Measurements from ENCODE around the gene SCARB2.

The SCARB2 gene

DNA sequence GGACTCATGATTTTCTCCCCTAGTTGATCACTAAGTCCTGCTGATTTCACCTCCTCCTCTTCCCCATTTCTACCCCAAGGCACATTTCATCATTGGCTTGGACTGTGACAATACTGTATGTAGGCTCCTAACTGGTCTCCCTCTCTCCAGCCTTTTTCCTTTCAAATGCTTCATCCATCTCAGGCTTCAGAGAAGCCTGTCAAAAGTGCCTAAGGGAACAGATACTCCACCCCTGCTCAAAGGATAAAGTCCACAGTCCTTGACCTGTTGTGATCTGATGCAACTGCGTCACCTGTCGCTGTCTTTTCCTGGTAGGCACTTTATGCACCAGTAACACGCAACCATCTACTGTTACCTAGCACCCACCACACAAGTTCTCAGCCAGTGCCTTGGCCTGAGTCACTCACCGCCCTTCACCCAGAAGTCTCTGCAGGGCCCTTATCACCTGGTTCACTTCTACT lies 12.8 kb downstream of the SCARB2 start:
- no peak for DNase-seq (ENCODE audit: low read depth in 1 of 2, low spot score in 1 of 2)

DNA sequence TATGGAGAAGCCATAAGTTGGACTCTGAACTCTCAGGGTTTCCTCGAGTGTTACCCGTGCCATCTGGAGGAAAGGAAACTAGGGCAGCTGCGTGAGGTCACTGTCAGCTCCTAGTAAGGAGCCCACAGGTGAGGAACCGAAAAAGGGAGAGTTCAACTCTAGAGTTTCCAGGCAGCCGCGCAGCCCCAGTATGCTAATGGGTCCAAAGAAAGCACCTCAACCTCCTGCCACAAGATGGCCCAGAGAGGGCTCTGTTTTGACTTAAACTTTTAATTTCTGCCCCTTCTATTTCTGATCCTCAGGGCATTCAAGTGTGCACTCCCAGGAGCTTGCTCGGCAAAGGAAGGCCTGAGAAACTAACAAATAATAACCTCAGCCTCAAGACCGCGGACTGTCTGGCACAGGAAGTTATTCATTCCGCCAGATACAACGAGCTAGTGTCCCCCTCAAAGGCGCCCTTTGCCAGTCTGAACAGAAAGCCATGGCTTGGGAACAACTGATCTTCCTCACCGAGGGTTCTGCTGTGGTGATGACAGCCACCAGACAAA lies 13.9 kb downstream of the SCARB2 start:
- no peak for DNase-seq (ENCODE audit: low read depth in 1 of 2, low spot score in 1 of 2)

DNA sequence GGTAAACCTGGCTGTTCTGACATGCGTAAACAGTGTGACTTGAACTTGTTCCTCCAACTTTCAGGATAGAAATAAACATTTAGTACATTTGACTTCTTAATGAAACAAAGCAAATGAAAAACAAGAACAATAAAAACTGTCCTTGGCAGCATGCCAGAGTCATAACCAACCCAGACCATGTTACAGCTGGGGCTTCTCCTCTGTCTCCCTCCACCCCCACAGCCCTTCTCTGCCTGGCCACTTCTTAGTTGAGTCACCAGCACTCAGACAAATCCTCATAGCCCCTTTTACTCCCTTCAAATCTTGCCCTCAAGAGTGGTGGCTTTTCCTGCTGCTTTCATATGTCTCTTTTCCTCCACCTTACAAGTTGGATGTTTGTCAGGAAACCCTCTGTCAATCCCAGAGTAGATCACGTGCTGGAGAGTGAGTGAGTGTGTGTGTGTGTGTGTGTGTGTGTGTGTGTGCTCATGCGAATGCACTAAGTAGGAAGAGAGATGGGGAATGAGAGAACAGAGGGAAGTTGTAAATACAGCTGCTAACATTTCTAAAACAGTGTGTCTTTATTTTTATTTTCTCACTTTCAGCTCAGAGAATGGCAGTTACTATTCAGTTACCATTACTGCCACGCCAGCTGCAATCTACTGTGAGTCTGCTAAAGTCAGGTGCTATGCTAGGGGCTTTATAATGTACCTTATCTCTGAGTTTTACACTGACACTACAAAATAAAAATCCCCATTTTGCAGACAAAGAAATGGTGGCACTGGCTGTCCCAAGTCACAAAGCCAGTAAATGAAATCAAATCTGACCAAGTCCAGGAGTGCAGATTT lies 15.0 kb downstream of the SCARB2 start:
- no peak for DNase-seq (ENCODE audit: low read depth in 1 of 2, low spot score in 1 of 2)

DNA sequence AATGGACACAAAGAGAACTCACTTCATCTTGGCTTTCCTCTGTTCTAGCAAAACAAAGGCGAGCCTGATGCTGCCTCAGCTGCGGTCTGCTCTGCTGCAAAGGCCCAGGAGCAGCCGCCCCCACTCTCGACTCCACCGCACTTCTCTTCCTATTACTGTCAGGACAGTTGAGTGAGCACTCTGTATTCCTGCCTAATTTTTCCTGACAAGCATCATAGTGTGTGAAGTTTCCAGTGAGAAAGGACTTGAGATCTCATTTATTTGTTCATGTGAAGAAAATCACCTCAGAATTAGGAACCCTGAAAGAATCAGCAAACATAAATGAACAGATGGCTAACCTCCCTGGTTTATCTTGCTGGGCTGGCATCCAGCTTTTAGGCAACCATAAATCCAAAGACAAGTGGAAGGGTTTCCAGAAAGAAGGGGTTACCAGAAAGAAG lies 15.6 kb downstream of the SCARB2 start:
- DNase-seq (ENCODE audit: low read depth in 1 of 2, low spot score in 1 of 2), result no peak

DNA sequence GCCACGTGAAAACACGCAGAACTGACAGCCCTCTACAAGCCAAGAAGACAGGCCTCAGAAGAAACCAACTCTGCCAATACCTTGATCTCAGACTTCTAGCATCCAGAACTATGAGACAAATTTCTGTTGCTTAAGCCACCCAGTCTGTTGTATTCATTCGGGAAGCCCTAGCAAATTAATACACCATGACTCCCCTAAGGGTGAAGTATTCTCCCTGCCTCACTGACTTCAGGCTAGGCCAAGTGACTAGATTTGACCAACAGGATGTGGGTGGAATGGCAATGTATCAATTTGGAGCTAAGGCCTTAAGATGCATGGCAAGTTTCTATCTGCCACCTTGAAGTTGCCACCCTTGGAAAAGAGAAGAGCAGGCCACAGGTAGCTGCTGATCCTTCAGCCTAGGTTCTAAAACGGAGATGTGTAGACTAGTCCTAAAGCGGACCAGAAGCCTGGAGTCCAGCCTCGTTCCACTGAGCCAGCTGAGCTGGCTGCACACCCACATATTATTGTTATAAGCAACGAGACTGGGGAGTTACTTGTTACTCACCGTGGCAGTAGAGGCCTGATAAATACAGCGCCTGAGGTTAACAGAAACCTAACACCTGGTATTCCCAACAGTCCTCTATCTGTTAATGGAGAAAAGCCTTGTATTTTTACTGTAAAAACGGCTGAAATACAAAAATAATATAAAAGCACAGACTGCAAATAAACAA lies 16.4 kb downstream of the SCARB2 start:
- DNase-seq (ENCODE audit: low read depth in 1 of 2, low spot score in 1 of 2), result no peak

DNA sequence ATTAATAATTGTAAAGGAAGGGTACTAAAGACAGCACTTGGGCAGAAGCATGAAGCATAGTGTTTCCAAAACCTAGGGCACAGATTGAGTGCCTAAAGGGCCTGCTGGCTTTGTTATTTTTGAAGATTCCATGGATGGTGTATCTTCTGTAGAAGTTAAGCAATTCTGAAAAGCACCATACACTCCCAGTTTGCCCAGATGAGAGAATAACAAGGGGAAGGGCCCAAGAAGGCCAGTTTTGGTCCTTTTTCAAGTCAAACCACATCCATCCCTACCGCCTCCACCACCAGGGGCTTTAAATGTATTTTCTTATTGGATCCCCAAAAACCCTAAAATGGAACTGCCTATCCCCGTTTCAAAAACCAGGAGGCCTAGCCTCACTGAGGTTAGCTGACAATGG lies 17.2 kb downstream of the SCARB2 start:
- no peak for DNase-seq (ENCODE audit: low read depth in 1 of 2, low spot score in 1 of 2)

DNA sequence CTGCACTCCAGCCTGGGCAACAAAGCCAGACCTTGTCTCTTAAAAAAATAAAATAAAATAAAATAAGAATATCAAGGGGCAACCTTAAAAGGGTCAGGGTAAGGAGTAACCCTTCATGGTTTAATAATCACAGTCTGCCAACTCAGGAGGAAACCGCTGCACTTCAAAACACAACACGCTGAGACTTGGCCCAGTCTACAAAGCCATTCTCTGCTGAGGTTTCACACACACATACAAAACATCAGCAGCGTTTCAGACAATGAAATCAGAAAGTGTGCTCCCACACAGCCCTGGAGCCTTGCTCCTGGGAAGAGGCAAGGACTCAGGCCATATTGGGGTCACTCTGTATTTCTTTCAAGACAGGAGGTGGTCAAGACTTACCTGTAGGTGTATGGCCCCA lies 18.3 kb downstream of the SCARB2 start:
- no peak for DNase-seq (ENCODE audit: low read depth in 1 of 2, low spot score in 1 of 2)

DNA sequence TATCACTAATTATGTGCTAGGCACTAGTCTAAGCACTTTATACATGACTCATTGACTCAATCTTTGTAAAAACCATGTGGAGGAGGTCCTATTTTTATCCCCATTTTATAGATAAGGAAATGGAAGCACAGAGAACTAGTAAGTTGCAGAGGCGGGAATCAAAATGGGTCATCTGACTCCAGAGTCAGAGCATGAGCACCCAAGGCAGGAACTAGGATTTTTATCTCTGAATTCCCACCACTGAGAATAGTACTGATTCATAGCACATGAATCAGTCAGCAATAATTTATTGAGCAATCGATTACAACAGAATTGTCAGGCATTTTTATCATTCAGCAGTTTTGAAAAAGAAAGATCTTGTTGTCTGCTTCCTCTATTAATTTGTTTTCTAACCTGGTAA lies 19.3 kb downstream of the SCARB2 start:
- no peak for DNase-seq (ENCODE audit: low read depth in 1 of 2, low spot score in 1 of 2)

DNA sequence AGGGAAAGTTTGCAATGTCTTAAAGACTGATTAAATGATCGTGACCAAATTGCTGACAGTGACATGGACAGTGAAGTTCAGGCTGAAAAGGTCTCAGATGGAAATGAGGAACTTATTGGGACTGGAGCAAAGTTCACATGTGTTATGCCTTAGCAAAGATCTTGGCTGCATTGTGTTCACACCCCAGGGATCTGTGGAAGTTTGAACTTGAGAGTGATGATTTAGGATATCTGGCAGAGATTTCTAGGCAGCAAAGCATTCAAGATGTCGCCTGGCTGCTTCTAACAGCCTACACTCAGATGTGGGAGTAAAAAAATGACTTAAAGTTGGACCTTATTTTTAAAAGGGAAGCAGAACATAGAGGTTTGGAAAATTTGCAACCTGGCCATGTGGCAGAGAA lies 21.4 kb downstream of the SCARB2 start:
- DNase-seq (ENCODE audit: low read depth in 1 of 2, low spot score in 1 of 2), result no peak

DNA sequence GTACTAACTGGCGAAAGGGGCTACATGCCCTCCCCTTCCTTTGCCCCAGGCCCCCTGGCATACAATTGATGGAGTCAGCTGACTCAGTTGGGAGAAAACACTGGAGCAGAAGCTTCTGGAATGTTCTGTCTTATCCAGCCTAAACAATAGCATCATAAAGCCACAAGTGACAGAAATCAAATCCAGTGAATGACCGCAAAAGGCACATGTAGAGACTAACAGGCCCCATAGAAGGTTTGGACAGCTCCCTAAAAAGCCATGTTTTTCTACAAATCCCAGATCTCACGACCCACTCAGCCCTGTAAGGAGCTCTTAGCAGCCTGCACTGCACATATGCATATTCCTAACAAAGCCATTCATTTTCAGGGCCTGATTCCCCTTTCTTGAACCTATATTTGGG lies 25.1 kb downstream of the SCARB2 start:
- no peak for DNase-seq (ENCODE audit: low read depth in 1 of 2, low spot score in 1 of 2)

DNA sequence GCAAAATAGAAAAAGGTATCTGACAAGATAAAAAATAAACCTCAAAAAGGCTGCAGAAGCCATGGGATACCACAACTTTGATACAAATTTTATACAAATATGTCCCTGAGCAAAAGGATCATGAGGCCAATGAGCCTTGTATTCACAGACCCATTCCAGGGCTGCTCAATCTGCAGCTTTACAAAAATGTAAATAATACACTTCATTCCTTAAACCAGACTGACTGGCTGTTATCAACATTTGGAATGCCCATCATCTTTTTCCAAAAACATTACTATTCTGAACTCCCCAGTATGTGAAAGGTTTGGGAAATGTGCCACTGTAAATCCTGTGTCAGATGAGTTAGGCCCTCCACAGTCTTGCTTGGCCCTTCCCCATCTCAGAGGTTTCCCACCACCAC lies 25.5 kb downstream of the SCARB2 start:
- DNase-seq (ENCODE audit: low read depth in 1 of 2, low spot score in 1 of 2), result no peak

DNA sequence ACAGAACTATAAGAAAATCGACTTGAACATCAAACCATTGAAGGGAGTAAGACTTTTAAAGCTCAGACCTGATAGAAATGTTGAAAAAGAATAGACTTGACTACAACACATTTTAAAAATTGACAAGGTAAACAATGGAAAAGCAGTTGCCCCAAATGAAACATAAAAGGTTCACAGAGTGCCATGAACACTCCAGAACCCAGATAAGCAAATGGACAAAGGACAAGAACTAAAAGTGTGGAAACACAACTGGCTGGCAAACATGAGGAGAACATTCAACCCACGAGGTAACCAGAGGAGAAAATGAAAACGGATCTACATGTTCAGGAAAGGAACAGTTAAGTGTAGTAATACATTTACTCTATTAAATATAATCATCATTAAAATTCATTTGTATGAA lies 26.5 kb downstream of the SCARB2 start:
- DNase-seq (ENCODE audit: low read depth in 1 of 2, low spot score in 1 of 2), result no peak

DNA sequence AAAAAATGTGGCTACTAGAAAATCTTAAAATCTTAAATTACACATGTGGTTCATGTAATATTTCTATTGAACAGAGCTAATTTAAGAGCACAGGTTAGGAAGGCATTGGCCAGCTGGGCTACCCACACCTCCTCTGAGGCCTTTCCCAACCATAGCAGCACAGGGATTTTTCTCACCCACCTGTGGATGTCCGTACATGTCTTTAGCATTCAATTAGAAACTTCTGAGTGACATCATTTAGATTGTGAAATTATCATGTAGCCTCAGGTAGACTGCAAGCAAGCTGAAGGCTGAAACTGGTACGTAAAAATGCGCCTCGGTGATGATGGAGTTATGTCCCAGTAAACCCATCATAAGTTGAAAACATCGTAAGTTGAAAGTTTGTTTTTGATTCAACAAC lies 31.2 kb downstream of the SCARB2 start:
- no peak for DNase-seq (ENCODE audit: low read depth in 1 of 2, low spot score in 1 of 2)

DNA sequence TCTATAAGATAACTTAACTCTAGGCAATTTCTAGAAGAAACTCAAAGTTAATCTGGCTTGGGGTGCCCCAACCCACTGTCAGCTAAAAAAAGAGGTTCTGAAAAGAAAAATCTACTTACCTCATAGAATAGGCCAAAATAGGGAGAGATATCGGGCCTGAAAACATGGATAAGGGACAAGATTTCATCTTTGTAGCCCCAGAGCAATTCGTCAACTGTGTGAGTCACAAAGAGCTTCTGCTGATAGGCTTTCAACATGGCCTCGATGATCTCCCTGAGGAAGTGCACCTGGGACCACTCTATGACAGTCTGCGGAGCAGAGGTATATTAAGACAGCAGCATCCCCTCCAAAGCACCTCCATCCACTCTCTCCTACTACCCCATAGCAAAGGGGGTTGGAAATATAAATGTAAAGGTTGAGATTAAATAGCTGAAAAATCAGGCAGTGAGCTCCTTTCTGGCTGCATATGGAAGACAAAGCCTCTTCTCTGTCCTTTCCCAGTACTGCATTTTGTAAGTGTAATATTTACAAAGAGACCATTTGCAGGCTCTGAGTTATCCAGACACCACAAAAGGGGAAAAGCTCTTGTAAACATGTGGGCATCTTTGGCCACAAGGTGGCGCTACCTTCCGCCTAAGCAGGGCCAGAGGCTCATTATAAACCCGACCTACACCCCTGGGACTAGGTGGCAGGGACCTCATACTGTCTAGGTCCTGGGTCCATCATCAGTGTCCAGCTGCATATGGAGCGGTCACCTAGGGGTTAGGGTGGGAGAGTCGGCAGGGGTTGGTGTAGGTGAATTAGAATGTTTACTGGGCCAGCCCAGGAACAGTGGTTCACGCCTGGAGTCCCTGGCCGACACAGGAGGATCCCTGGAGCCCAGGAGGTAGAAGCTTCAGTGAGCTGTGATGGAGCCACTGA lies 34.0 kb downstream of the SCARB2 start:
- peak; percentile 66 to 75 for DNase-seq (ENCODE audit: low read depth in 1 of 2, low spot score in 1 of 2)

DNA sequence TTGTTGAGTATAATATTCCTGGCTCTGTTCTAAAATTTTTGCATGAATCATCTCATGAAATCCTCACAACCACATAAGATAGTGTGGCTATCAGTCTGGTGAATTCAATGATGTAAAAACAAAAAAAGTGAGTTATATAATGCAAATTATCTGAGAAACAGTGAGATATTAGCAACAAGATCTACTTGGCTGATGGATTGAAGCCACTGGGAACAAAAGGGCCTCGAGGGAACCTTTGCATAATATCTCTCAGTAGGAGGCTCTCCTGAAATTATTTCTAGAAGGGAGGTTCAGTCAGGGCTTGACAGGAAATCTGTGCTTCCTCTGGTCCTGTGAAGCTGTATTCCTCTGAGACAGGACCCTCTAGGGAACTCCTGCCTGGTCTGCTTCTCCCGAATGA lies 35.3 kb downstream of the SCARB2 start:
- no peak for DNase-seq (ENCODE audit: low read depth in 1 of 2, low spot score in 1 of 2)

DNA sequence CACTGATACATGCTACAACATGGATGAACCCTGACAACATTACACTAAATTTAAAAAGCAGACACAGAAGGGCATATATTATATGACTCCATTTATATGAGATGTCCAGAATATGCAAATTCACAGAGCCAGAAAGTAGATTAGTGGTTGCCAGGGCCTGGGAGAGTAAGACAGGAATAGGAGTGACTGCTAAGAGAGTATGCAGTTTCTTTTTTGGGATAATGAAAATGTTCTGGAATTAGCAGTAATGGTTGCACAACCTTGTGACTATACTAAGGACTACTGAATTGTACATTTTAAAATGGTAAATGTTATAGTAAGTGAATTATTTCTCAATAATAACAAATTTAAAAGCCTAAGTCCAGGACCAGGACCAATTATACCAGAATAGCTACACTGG lies 35.9 kb downstream of the SCARB2 start:
- DNase-seq (ENCODE audit: low read depth in 1 of 2, low spot score in 1 of 2), result no peak

DNA sequence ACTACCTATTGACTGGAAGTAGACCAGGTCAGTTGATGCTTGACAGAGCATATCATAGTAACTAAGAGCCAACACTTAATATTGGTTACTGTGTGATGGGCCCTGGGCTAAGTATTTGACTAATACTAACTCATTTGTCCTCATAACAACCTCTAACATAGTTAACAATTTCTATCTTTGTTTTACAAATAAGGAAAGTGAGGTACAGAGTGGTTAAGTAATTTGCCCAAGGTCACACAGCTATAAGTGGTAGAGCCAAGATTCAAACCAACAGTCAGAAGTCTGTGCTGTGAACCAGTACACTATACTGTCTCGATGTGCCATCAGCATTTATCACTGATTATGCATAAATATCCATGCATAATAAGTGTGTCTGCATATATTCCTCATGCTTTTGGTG lies 38.3 kb downstream of the SCARB2 start:
- no peak for DNase-seq (ENCODE audit: low read depth in 1 of 2, low spot score in 1 of 2)

DNA sequence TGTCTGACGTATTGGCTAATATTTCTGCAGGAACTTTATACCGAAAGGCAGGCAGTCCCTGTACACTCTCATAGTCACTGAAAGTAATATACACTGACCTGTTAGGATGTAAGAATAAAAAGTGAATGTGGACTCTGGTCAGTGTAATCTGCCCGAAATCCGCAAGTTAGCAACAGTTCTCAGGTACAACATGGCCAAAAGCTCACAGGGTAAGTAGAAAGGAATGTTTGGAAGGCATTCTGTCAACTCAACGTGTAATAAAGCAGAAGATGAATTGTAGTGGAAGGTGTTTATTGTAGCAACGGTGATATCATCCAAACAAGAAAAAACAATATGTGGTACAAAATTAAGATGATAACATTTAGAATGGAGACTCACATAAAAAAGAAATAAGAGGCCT lies 39.4 kb downstream of the SCARB2 start:
- DNase-seq (ENCODE audit: low read depth in 1 of 2, low spot score in 1 of 2), result no peak

DNA sequence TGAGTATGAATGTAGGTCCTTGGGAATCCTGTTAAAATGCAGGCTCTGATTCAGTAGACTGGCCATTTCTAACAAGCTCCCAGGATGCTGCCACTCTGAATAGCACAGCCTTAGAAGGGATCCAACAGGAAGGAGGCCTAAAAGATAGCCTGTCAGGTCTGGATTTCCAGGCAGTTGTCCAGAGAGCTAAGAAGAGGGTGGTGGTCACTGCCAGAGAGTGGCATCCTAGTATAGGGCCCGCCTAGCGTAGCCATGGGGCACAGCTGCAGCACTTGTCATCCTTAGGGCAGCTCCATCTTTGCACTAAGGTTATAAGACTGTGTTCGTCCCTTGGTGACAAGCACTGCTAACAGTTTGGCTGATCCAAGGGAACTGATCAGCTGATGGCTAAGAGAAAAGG lies 44.9 kb downstream of the SCARB2 start:
- DNase-seq (ENCODE audit: low read depth in 1 of 2, low spot score in 1 of 2), result no peak

DNA sequence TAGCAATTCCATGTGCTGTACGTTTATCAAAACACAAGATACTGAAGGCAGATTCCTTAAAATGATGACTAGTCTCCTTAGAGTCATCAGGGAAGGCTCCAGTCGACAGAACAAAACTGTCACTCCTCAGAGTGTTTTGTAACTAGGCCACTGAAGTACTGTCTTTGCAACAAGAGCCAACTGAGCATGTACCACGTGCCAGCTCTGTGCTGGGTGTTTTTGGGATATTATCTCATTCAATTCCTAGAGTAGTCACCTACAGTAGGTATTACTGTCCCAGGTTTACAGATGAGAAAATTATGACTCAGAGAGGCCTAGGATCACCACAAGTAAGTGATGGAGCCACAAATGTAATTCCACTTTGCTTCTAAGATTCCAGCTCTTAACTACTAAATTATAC lies 47.1 kb downstream of the SCARB2 start:
- no peak for DNase-seq (ENCODE audit: low read depth in 1 of 2, low spot score in 1 of 2)

DNA sequence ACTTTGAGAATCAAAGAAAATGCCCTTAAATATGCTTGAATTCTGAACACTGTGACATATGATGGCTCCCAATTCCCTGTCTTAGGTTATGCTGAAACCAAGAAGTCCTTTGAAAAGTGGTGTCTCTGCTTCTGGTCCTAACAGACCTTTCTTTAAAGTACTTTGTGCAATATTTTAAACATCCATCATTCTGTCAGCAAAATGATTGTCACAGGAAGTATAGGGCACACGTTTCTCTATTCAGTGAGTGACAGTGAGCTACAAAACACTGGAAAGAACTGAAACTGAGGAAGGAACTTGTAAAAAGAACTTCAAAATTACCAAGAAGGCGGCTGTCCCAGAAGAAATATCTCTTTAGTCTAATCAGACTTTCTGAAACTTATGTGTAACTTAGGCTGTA lies 53.3 kb downstream of the SCARB2 start:
- DNase-seq (ENCODE audit: low read depth in 1 of 2, low spot score in 1 of 2), result no peak
